HG03520 (cell line): ENCODE measurements around the gene NCOA3.

ENCODE experiments used
- ATAC-seq: cut with Tn5 transposase; IDR thresholded peaks from one replicate; pipeline ENCODE4 v1.9.1; 2021; ENCODE audit warnings: mild to moderate bottlenecking, moderate library complexity; ENCODE audit not compliant: unreplicated experiment

NCOA3 gene

DNA sequence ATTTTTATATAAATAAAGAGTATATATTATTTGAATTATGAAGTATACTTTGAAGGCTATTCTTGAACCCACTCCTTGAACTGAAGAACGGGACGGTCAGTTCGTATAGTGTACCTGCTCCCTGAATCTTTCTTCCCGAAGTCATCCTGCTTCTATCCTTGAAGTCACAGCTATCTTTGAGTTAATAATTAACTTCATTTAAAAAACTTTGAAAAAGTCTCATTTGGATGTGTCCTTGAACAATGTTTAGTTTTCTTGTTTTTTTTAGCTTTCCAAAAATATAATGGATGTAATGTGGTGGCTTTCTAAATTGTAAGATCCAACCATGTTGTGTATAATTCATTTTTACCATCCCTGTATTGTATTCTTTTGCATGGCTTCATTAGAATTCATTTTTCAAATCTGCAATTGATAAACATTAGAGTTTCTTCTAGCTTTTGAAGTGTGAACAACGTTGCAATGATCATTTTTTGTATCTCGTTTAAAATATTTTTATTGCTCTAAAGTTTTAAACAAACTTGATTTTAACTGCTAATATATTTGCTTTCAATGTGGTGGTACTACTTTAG lies 94.4 kb downstream of the NCOA3 start:
- ATAC-seq: no peak

DNA sequence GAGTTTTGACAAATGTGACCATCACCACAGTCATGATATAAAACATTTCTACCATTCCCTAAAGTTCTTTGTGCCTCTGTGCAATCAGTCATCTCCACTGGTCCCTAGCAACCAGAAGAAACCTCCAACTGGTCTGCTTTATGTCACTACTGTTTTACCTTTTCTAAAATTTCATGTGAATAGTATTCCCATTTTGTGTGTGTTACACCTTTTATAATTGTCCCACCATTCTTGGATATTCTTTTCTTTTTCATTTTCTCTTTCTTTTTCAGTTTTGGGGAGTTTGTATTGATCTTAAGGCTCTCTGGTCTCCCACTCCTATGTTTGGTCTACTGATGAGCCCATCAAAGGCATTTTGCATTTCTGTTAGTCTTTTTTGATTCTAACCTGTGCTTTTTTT lies 95.4 kb downstream of the NCOA3 start:
- ATAC-seq: no peak

DNA sequence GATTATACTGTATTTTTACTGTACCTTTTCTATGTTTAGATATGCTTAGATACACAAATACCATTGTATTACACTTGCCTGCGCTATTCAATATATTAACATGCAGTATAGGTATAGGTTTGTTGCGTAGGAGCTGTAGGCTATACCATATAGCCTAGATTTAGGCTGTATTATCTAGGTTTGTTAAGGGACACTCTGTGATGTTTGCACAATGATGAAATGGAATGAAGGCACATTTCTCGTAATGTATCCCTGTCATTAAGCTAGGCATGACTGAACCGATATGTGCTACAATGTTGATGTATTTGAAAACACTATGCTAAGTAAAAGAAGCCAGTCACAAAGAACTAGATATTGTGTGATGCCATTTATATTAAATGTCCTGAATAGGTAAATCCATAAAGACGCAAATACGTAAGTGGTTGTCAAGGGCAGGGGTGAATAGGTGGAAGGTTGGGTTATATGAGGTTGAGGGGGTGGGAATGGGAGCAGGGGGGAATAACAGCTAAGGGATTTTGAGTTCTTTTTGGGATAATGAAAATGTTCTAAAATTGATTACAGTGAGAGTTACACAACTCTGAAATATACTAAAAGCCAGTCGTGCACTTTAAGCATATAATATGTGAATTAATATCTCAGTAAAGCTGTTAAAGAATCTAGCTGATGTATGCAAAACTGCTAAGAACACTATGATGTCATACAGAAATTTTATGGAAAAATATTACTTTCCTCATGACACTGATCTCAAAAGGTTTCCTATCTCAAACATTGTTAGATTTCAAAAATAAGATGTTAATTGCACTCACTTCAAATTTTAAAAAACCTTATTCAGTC lies 97.4 kb downstream of the NCOA3 start:
- no peak for ATAC-seq

DNA sequence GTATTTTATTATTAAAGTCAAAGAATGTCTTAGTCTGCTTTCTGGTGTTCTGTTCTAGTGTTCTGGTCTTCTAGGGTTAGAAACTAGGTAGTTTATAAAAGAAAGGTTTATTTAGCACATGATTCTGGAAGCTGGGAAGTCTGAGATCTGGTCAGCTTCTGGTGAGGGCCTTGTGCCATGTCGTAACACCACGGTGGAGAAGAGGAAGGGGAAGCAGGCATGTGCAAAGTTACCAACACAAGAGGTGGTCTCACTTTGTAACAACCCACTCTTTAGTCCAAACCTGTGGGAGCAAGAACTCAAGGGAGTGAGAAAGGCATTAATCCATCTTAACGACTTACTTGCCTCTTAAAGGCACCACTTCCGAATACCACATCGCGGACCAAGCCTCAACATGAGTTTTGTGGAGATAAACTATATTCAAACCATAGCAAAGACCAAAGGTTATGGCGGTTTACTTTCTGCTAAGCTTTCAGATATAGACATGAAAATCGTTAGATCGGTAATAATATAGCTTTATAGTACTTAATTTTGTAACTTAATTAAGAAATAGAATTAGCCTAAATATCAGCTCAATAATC lies 99.4 kb downstream of the NCOA3 start:
- no peak for ATAC-seq

DNA sequence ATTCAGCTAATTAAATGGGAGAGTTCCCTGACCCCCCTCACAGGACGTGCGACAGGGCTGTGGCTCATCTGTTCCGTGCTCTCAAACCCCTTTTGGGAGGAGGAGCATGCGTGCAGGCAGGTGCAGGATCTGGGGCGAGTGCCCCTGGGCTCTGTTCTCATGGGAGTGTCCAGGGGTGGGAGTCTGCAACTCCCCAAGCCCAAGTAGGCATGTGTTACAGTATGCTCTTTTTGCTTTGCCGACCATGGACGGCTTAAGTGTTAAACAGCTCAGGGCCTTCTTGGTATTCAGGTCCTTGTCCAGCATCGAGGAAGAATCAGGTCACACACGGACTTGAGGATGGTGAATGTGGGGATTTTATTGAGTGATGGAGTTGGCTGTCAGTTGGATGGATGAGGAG lies 101.6 kb downstream of the NCOA3 start:
- ATAC-seq: no peak

DNA sequence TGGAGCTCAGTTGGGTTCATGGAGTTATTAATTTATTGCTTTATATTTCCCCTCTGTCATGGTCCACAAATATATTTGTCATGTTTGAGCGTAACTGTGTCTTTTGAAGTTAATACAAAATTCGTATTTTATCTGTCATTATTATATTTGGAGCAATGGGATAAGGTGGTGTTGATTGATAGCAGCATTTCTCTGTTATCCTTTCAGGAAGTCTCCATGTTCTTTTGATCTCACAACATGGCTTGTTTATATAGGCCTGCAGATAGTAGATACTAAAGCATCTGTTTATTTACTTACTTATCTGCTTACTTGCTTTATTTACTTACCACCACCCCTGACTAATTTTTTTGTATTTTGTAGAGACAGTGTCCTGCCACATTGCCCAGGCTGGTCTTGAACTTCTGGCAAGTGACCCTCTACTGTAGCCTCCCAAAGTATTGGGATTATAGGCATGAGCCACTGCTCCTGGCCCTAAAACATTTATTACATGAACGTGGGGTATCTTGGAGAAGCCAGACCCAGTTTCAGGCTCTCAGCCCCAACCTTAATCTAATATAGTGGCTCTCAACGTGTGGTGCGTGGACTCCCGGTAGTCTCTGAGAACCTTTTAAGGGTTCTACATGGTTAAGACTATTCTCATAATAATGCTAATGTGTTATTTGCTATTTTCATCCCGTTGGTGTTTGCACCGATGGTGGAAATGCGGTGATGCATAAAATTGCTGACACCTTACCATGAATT lies 104.2 kb downstream of the NCOA3 start:
- ATAC-seq: no peak

DNA sequence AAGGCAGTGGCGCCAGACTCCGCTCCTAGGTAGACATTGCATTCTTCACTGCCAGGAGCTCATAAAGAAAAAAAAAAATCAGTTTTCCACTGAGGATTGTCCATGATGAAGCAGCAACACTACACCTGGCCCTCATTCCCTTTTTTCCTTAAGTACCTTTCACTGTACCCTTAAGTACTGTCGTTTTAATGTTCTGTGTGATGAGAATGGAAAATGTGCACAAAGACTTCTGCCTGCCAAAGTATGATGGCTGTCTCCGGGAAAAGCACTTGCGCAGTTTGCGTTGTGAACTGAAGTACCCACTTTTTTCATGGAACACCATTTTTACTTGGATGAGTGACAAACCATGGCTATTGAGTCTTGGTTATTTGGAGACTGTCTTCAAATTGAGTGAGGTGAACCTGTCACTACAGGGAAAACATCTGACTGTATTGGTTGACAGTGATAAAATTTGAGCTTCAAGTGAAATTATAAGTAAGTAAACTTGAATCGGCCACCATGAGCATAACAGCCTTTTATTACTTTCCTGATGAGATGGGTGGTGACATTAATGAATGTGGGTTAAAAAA lies 104.8 kb downstream of the NCOA3 start:
- no peak for ATAC-seq

DNA sequence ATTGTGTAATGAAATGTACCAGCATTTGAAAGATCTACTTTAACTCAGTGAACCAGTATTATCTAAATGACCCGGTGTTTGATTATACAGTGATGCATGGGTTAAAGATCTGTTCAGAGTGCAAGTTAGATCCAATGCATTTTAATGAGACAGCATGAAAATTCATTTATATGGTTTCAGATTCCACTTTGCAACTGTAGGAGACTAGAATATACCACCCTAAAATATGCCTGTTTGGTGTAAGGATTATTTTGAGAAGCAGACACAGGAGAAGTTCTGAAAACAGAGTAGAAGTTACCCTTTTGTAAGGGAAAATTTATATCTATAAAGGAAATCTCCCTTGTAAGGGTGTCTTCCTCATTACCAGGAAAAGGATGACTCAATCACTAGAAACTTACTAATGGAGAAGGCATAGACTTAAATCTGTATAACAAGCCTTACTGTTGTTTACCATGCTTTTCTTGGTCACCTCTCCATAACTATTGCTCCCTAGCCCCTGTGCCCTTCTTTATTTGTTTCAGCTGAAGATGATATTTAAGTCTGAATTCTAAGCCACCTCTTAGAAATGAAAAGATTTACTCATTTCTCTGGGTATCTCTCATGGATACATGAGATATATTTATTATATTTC lies 105.4 kb downstream of the NCOA3 start:
- ATAC-seq: no peak

DNA sequence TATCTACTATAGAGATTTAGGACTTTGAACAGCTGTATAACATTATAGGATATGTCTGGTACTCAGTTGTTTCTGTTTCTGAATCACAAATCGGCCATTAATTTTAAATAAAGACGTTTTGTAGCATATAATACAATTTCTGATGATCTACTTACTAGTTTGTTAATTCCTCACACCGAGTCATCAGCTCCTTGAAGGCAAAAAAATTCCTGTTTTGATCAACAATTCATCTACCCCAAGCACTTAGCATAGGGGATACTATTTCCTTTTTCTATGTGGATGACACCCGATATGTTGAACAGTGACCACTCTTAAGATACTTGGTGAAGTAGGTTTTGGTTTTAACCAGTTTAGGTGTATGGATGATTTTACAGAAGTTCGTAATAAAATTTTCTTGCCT lies 107.3 kb downstream of the NCOA3 start:
- no peak for ATAC-seq

DNA sequence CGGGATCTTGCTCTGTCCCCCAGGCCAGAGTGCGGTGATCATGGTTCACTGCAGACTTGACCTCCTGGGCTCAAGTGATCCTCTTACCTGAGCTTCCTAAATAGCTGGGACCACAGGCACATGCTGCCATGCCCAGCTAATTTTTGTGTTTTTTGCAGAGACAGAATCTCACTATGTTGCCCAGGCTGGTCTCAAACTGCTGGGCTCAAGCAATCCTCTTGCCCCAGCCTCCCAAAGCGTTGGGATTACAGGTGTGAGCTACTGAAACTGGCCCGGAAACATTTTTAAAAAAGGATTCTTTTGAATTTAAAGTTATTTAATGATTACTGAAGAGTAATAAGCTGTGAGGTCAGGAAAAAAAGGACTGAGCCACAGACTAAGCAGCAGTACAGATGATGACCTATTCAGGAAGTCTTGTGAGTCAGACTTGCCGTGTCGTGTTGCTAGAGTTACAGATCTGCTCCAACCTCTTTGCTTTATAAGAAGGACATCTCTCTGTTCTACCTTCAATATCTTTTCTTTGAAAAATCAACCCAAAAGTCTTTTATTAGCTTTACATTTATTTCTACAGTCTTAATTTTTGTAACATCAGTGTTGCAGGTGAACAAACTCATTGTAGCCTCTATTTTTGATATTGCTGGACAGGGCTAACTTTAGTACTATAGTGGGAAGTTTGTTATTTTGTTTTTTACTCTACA lies 108.7 kb downstream of the NCOA3 start:
- ATAC-seq: no peak

DNA sequence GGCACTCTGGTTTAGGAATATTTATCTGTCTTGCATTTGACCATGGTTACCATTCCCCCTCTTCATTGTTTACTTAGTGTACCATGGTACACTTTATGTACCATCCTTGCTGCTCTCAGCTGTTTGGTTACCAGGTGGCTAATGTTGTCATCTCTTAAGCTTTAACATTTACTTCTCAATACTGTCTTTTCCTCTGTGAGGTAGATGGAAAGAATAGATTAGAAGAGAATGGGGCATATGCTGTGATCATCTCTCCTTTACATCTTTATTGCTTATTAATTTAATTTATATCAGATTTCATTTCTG lies 109.2 kb downstream of the NCOA3 start:
- no peak for ATAC-seq

DNA sequence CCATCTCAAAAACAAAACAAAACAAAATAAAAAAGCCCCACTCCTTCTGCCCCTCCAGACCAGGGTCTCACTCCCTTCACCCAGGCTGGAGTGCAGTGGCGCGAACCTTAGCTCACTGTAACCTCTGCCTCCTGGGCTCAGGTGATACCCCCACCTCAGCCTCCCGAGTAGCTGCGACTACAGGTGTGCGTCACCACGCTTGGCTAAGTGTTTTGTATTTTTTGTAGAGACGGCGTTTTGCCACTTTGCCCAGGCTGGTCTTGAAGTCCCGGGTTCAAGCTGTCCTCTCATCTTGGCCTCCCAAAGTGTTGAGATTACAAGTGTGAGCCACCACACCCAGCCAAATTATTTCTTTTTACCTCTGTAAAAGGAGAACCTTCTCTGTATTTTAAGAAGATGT lies 110.1 kb downstream of the NCOA3 start:
- no peak for ATAC-seq

DNA sequence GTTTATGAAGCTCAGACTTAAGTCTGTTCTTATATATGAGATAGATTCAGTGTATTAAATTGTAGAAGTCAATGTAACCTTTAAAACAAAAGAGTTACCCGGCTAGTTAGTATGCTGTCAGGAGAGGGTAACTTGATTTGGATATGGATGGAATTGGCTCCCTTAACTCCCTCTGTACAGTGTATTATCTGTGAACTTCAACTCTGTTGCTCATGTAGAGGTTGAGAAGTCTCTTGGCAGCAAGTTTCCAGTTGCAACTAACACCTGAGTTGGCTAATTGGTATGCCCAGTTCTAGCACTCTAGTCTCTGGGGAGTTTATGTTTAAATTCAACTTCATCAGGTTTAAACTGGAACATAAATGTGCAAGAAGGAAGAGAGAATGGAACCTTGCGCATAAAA lies 111.0 kb downstream of the NCOA3 start:
- no peak for ATAC-seq

DNA sequence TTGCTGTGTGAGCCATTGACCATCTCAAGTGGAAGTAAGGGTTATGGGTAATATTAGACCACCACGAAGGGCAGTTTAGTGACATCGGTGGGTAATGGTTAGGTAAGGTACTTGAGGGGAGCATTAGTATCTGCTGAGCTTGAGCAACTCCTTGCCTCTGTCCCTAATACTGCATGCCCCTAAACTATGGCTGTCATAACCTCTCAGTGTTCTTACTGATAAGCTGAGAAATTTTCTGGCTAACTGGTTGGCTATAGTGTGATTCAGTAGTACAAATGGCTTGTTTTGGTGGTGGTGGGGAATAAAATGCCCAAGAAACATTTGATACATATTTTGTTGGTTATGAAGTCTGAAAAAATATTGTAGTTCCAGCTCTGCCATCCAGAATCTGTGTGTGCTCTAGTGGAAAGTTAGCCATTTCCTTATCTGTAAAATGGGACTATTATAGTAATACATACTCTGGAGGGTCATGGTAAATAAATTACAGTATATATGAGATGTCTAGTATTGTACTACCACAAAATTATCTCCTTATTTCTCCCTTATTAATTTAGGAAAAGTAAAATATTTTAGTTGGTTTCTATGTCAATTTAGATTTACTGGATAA lies 113.1 kb downstream of the NCOA3 start:
- no peak for ATAC-seq

DNA sequence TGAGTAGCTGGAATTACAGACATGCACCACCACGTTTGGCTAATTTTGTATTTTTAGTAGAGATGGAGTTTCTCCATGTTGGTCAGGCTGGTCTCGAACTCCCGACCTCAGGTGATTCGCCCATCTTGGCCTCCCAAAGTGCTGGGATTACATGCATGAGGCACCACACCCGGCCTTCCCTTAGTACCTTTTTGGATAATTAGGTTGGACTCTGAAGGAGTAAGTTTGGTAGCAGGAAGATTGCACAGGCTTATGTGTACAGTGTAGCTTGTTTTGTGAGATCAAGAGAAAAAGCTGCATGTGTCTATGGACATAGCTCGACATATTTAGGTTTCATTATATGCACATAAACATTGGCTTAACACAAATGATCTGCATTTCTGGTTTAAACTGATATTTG lies 116.8 kb downstream of the NCOA3 start:
- no peak for ATAC-seq

DNA sequence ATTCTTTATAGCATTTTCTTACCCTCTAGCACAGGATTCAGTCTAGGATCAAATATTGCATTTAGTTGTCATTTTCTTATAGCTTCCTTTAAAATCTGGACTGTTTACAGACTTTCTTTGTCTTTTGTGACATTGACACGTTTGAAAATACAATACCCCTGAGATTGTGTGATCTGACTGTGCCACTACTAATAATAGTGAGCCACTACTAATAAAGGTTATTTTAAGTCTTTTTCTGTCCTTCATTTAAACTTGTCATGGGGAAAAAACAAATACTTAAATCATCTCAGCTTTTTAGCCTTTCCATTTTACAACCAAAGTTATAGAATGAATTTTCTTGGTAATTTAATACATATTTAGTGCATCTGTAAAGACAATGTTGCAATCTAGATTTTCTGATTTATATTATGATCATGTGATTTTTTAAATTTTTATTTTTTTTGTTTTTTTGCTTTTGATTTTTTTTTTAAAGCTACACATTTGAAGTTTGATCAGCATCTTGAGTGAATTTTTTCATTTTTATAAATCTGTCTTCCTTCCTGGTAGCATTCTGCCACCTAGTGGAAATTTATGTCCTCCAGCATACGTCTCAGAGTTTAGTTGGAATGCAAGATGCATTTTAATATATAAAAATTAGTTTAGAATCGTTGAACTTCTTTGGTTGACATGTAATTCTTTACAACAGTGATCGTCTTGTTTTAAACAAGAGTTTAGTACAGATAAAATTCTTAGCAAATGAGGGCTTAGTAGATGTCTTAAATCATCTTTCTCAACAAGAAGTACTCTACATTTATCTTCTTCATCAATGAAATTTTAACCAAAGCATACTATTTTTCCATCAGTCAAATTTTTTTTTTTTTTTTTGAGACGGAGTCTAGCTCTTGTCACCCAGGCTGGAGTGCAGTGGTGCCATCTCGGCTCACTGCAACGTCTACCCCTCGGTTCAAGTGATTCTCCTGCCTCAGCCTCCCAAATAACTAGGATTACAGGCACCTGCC lies 119.4 kb downstream of the NCOA3 start:
- no peak for ATAC-seq

DNA sequence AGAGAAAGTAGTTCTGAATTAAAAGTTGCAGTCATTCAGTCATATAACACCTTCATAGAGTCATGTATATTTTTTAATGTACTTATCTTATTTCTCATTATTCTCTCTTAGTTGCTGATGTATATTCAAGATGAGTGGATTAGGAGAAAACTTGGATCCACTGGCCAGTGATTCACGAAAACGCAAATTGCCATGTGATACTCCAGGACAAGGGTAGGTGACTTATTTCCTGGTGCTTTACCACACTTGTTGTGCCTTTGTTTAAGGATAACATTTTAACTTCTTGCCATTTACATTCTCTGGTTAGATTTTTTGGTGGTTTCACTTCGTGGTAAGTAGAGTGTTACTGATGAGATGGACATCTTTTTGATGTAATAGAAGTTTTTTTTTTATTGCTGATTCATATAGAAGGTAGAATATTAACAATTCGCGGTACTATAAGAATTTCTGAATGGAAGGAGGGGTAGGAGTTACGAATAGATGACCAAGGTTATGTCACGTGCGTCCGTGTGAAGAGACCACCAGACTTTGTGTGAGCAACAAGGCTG lies 120.5 kb downstream of the NCOA3 start:
- no peak for ATAC-seq

DNA sequence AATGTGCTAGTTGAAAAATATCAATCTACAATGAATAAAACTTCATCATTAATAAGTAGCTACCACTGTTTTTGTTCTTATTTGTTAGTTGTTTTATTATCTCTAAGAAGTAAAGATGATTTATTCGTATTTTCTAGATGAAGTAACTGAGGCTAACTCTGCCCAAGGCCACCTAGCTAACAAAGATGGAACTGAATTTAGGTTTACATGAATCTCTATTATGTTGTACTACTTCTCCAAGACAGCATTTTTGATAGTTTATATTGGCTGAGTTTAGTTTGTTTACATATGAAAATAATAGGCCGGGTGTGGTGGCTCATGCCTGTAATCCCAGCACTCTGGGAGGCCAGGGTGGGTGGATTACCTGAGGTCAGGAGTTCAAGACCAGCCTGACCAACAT lies 121.5 kb downstream of the NCOA3 start:
- ATAC-seq: no peak

DNA sequence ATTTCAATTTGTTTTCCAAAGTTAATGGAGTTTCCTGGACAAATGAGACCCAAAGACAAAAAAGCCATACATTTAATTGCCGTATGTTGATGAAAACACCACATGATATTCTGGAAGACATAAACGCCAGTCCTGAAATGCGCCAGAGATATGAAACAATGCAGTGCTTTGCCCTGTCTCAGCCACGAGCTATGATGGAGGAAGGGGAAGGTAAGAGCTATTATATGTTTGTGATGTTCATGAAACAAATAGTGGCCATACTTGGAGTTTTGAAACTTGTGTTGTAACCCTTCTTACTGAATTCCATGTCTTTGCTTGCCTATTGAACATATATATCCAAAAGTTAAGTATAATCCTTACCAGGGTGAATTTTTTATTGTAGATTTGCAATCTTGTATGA lies 125.9 kb downstream of the NCOA3 start:
- ATAC-seq: no peak
